H1 (cell line): ENCODE results near the gene CDK5RAP2. TPM values are rescaled to one million over a fixed set of nuclear protein-coding genes. Genes with fewer than 3 reads are reported as not detected.

Experiments used
- CTCF ChIA-PET: fragments of 300-600 bp; sonication (Branson Sonifier 250); formaldehyde crosslinking; loops from one replicate; lab custom pipeline; 2021; ENCODE audit not compliant: partially characterized antibody; lab: Charles Lee
- POLR2A ChIA-PET: fragments of 300-600 bp; sonication (Branson Sonifier 250); formaldehyde crosslinking; loops from one replicate; lab custom pipeline; 2021; ENCODE audit warnings: inconsistent platforms; ENCODE audit not compliant: partially characterized antibody; lab: Charles Lee
- DNase-seq, 2 experiments: peaks; one replicate each; pipeline versions ENCODE4 v3.0.0 to v3.0.0-alpha.2; 2010 to 2022; ENCODE audit warnings: low spot score in 2 of 2, low read depth in 1 of 2, mixed read lengths in 1 of 2
- FAIRE-seq: peaks from 2 replicates; lab custom pipeline; 2011; peaks lifted over from hg19 to GRCh38; lab: Jason Lieb, UNC
- H2AFZ ChIP-seq: 2 replicates; pipeline ENCODE4 v1.8.1; 2012; ENCODE audit warnings: low read length, inconsistent platforms
- H2AK5ac ChIP-seq: 2 replicates; pipeline ENCODE4 v1.6.1; 2013; ENCODE audit warnings: low read depth, low read length
- H2BK120ac ChIP-seq: replicated peaks from 2 replicates; pipeline ENCODE3; 2013; ENCODE audit warnings: low read depth, low read length, inconsistent platforms
- H2BK12ac ChIP-seq: 2 replicates; pipeline ENCODE4 v1.6.1; 2013; ENCODE audit warnings: low read depth, low read length
- H2BK15ac ChIP-seq: 2 replicates; pipeline ENCODE4 v1.6.1; 2013; ENCODE audit warnings: low read length
- H2BK20ac ChIP-seq: 2 replicates; pipeline ENCODE4 v1.6.1; 2013; ENCODE audit warnings: low read length
- H2BK5ac ChIP-seq: 2 replicates; pipeline ENCODE4 v1.6.1; 2013; ENCODE audit warnings: low read depth, low read length
- H3K14ac ChIP-seq: 2 replicates; pipeline ENCODE4 v1.6.1; 2013; ENCODE audit warnings: inconsistent platforms; ENCODE audit not compliant: insufficient read length
- H3K18ac ChIP-seq: 2 replicates; pipeline ENCODE4 v1.6.1; 2013; ENCODE audit warnings: low read length; ENCODE audit errors: extremely low read depth
- H3K23ac ChIP-seq: 2 replicates; pipeline ENCODE4 v1.6.1; 2013; ENCODE audit warnings: inconsistent platforms; ENCODE audit not compliant: insufficient read length
- H3K23me2 ChIP-seq: 2 replicates; pipeline ENCODE4 v1.6.1; 2013; ENCODE audit warnings: low read depth, low read length
- H3K27ac ChIP-seq: 2 replicates; pipeline ENCODE4 v1.6.1; 2011; ENCODE audit warnings: low read depth, low read length, inconsistent platforms
- H3K27me3 ChIP-seq, 4 experiments: replicated peaks in 1 of 4; 1 replicate in 1 of 4; 2 replicates in 3 of 4; pipeline versions ENCODE4 v1.6.1 to v1.8.1; 2011 to 2013; ENCODE audit warnings: low read length in 3 of 4, mild to moderate bottlenecking in 3 of 4, inconsistent platforms in 2 of 4, mixed read lengths in 2 of 4, moderate library complexity in 1 of 4; ENCODE audit not compliant: control insufficient read depth in 3 of 4, insufficient read depth in 3 of 4; ENCODE audit errors: extremely low read depth in 1 of 4
- H3K36me3 ChIP-seq, 4 experiments: 2 replicates each; pipeline versions ENCODE4 v1.6.1 to v1.8.1; 2011 to 2013; ENCODE audit warnings: mild to moderate bottlenecking in 4 of 4, low read length in 3 of 4, moderate library complexity in 2 of 4, control low read depth in 1 of 4, inconsistent platforms in 1 of 4; ENCODE audit not compliant: insufficient read depth in 4 of 4, control insufficient read depth in 2 of 4
- H3K4ac ChIP-seq: replicated peaks from 2 replicates; pipeline ENCODE3; 2013; ENCODE audit warnings: low read length, low read depth, mixed read lengths, inconsistent platforms; ENCODE audit not compliant: insufficient read length
- H3K4me1 ChIP-seq, 4 experiments: replicated peaks in 1 of 4; 1 replicate in 1 of 4; 2 replicates in 3 of 4; pipeline versions ENCODE4 v1.6.1 to v1.8.1; 2011 to 2013; ENCODE audit warnings: low read length in 3 of 4, inconsistent platforms in 2 of 4, mixed read lengths in 1 of 4; ENCODE audit not compliant: insufficient read depth in 4 of 4, control insufficient read depth in 3 of 4
- H3K4me2 ChIP-seq, 2 experiments: 2 replicates each; pipeline versions ENCODE4 v1.6.1 to v1.8.1; 2011 to 2013; ENCODE audit warnings: low read depth in 2 of 2, low read length in 2 of 2, control low read depth in 1 of 2, inconsistent platforms in 1 of 2, mild to moderate bottlenecking in 1 of 2; ENCODE audit not compliant: insufficient read depth in 1 of 2
- H3K4me3 ChIP-seq, 4 experiments: fragments of 200-600, 300-600 bp in 1 of 4; sonication (generic), shearing (Covaris generic), sonication (Bioruptor Twin) in 1 of 4; 2 replicates each; pipeline versions ENCODE4 v1.5.1 to v1.8.1; 2011 to 2016; ENCODE audit warnings: low read length in 4 of 4, low read depth in 3 of 4, control low read depth in 2 of 4, inconsistent platforms in 2 of 4, mild to moderate bottlenecking in 2 of 4, mixed read lengths in 1 of 4, moderate library complexity in 1 of 4; ENCODE audit not compliant: insufficient read depth in 2 of 4; ENCODE audit errors: extremely low read depth in 1 of 4
- H3K56ac ChIP-seq: replicated peaks from 2 replicates; pipeline ENCODE3; 2013; ENCODE audit warnings: low read depth, mild to moderate bottlenecking, mixed read lengths, low read length, inconsistent platforms; ENCODE audit not compliant: insufficient read length
- H3K79me1 ChIP-seq: 2 replicates; pipeline ENCODE4 v1.6.1; 2013; ENCODE audit warnings: low read depth, low read length, control low read depth
- H3K79me2 ChIP-seq, 2 experiments: 2 replicates each; pipeline versions ENCODE4 v1.6.1 to v1.8.1; 2012 to 2013; ENCODE audit warnings: low read length in 2 of 2, mild to moderate bottlenecking in 2 of 2, inconsistent platforms in 1 of 2; ENCODE audit not compliant: insufficient read depth in 2 of 2, control insufficient read depth in 1 of 2
- H3K9ac ChIP-seq, 4 experiments: replicated peaks in 1 of 4; 1 replicate in 1 of 4; 2 replicates in 3 of 4; pipeline versions ENCODE4 v1.6.1 to v1.8.1; 2011 to 2013; ENCODE audit warnings: low read depth in 3 of 4, low read length in 3 of 4, control low read depth in 2 of 4, mild to moderate bottlenecking in 2 of 4, moderate library complexity in 2 of 4, inconsistent platforms in 1 of 4; ENCODE audit errors: extremely low read depth in 1 of 4
- H3K9me3 ChIP-seq, 2 experiments: 2 replicates each; pipeline versions ENCODE4 v1.6.1 to v1.8.1; 2012 to 2013; ENCODE audit warnings: mild to moderate bottlenecking in 2 of 2, moderate library complexity in 2 of 2, control low read depth in 1 of 2, inconsistent platforms in 1 of 2, low read depth in 1 of 2, low read length in 1 of 2, mixed read lengths in 1 of 2; ENCODE audit not compliant: insufficient read depth in 2 of 2
- H4K20me1 ChIP-seq, 2 experiments: replicated peaks in 1 of 2; 2 replicates each; pipeline versions ENCODE3 to v1.8.1; 2011 to 2013; ENCODE audit warnings: inconsistent platforms in 2 of 2, low read length in 2 of 2, mild to moderate bottlenecking in 1 of 2; ENCODE audit not compliant: insufficient read depth in 2 of 2, control insufficient read depth in 1 of 2
- H4K5ac ChIP-seq: 2 replicates; pipeline ENCODE4 v1.6.1; 2013; ENCODE audit warnings: low read length, low read depth, mixed read lengths, inconsistent platforms; ENCODE audit not compliant: insufficient read length
- H4K8ac ChIP-seq: 2 replicates; pipeline ENCODE4 v1.8.0; 2013; ENCODE audit warnings: mild to moderate bottlenecking, moderate library complexity, low read length, inconsistent platforms; ENCODE audit not compliant: insufficient read depth; ENCODE audit errors: extremely low read depth
- H4K91ac ChIP-seq: replicated peaks from 2 replicates; pipeline ENCODE3; 2013; ENCODE audit warnings: low read length, mixed read lengths, inconsistent platforms; ENCODE audit not compliant: insufficient read length
- BACH1 ChIP-seq: IDR thresholded peaks from 2 replicates; pipeline ENCODE4 v1.6.1; 2012; ENCODE audit warnings: low read length, improper control_type of control experiment
- BRCA1 ChIP-seq: IDR thresholded peaks from 2 replicates; pipeline ENCODE4 v1.6.1; 2012; ENCODE audit warnings: low read depth, low read length, improper control_type of control experiment
- CEBPB ChIP-seq: IDR thresholded peaks from 2 replicates; pipeline ENCODE4 v1.6.1; 2012; ENCODE audit warnings: low read depth, low read length
- CHD1 ChIP-seq: IDR thresholded peaks from 2 replicates; pipeline ENCODE4 v1.6.1; 2012; ENCODE audit warnings: low read depth, low read length, improper control_type of control experiment
- CTBP2 ChIP-seq: IDR thresholded peaks from 2 replicates; pipeline ENCODE4 v1.7.0; 2011; ENCODE audit warnings: borderline replicate concordance, mild to moderate bottlenecking, moderate library complexity, mixed read lengths, low read length; ENCODE audit not compliant: insufficient read depth, insufficient read length
- GTF2F1 ChIP-seq: IDR thresholded peaks from 2 replicates; pipeline ENCODE4 v1.6.1; 2012; ENCODE audit warnings: low read depth, low read length, improper control_type of control experiment, borderline replicate concordance
- JUND ChIP-seq: IDR thresholded peaks from 2 replicates; pipeline ENCODE4 v1.6.1; 2011; ENCODE audit warnings: mild to moderate bottlenecking, improper control_type of control experiment, low read length
- KDM1A ChIP-seq: fragments of 200-600, 300-600 bp; sonication (generic); IDR thresholded peaks from 2 replicates; pipeline ENCODE4 v1.7.1; 2016; ENCODE audit warnings: mild to moderate bottlenecking, low read length, borderline replicate concordance
- SAP30 ChIP-seq: fragments of 300-600 bp; sonication (generic); IDR thresholded peaks from 2 replicates; pipeline ENCODE4 v1.7.1; 2012; ENCODE audit warnings: low read length, moderate library complexity, mild to moderate bottlenecking, inconsistent platforms; ENCODE audit not compliant: insufficient read depth, insufficient replicate concordance
- SP1 ChIP-seq: IDR thresholded peaks from 2 replicates; pipeline ENCODE4 v1.6.1; 2011; ENCODE audit warnings: low read depth, low read length
- SUZ12 ChIP-seq: fragments of 200-600 bp; sonication (generic); IDR thresholded peaks from 2 replicates; pipeline ENCODE4 v1.6.1; 2012; ENCODE audit warnings: mild to moderate bottlenecking, inconsistent platforms, low read length, moderate library complexity, mixed read lengths
- TAF7 ChIP-seq: optimal IDR thresholded peaks from 2 replicates; pipeline ENCODE3; 2011; ENCODE audit warnings: low read depth, mild to moderate bottlenecking, inconsistent platforms, low read length, moderate library complexity, borderline replicate concordance
- YY1 ChIP-seq: IDR thresholded peaks from 2 replicates; pipeline ENCODE4 v1.6.1; 2011; ENCODE audit warnings: low read depth, mild to moderate bottlenecking, low read length
- ZNF274 ChIP-seq: IDR thresholded peaks from 2 replicates; pipeline ENCODE4 v1.7.0; 2012; ENCODE audit warnings: low read length, borderline replicate concordance; ENCODE audit errors: extremely low read depth
- WGBS, 2 experiments: shearing (Covaris generic) in 1 of 2; methylation state at CpG; one replicate each; pipeline versions ENCODE4 v1.1.6 to v1.1.7; 2013 to 2015; ENCODE audit warnings: low lambda C conversion rate in 2 of 2, mixed read lengths in 2 of 2, inconsistent platforms in 1 of 2, low coverage in 1 of 2, missing lambda C conversion rate in 1 of 2; ENCODE audit not compliant: insufficient replicate concordance in 2 of 2, insufficient coverage in 1 of 2, insufficient read length in 1 of 2; ENCODE audit errors: extremely low coverage in 1 of 2, missing lambda C conversion rate in 1 of 2; 5-methylcytosine and 5-hydroxymethylcytosine counted together
- polyA plus RNA-seq, 7 experiments: library from polyadenylated mRNA; depleted of rRNA in 3 of 7; stranded (reverse) in 5 of 7; unstranded in 2 of 7; fragments of >200 nt in 5 of 7; fragments of 200-250 nt in 2 of 7; gene quantifications; 1 replicate in 5 of 7; 2 replicates in 1 of 7; 4 replicates in 1 of 7; pipeline versions ENCODE4 v1.2.1 to v1.2.3, GENCODE V29; 2011 to 2013; ENCODE audit warnings: missing spikeins in 2 of 7, mixed read lengths in 2 of 7
- total RNA-seq: library from RNA; stranded (reverse); fragmentation: NEBNext Ultra II Directional; extraction: Animal tissue kit (Norgen Biotek cat#: 25700); gene quantifications from 2 replicates; pipeline ENCODE4 v1.2.1, GENCODE V29; 2021

CDK5RAP2 gene
- total and polyA plus RNA-seq, 2 of the 8 experiments (the other 6 are each of a cell fraction or from before 2014, with no cell fraction given) = 19.8 to 49.4 TPM

GRCh38 chr9:120524038-120524437, 55.9 kb downstream of the CDK5RAP2 start:
- Histone ChIP-seq H3K14ac (no peak overlapping the region), H3K23me2 (no peaks in the 10 kb centered on the region; the same call in 1 of the 2 replicates), H4K20me1 (no peaks in the 10 kb centered on the region), H2BK20ac (no peak overlapping the region), H2BK15ac (no peak overlapping the region), H3K4me1 (peaks cover 0 to 16% (median 9%) of the 10 kb centered on the region in 4 experiments; a peak in 5 of 7 replicates), H3K79me2 (no peaks in the 10 kb centered on the region), H2BK120ac (no peak overlapping the region), H3K9me3 (no peaks in the 10 kb centered on the region), H3K36me3 (peaks cover 5 to 68% (median 37%) of the 10 kb centered on the region in 4 experiments), H2AK5ac (no peak overlapping the region), H3K27me3 (no peaks in the 10 kb centered on the region), H3K79me1 (0 out of 2 replicates have a peak, but pooled peaks cover 3% of the 10 kb centered on the region), H3K4me3 (no peak overlapping the region), H3K4ac (no peak overlapping the region), H4K91ac (no peak overlapping the region), H3K56ac (no peak overlapping the region), H3K4me2 (no peak overlapping the region), H3K9ac (no peak overlapping the region), H2BK5ac (no peak overlapping the region), H2BK12ac (no peak overlapping the region), H2AFZ (no peak overlapping the region), H4K8ac (no peak overlapping the region), H3K23ac (no peak overlapping the region), H3K27ac (no peak overlapping the region), H4K5ac (no peak overlapping the region), H3K18ac (no peak overlapping the region)
- FAIRE-seq = no peak
- no peak for TF ChIP-seq TAF7
- no peak for TF ChIP-seq CHD1
- no peak for TF ChIP-seq SUZ12
- no peak for TF ChIP-seq SAP30
- no peak for TF ChIP-seq JUND
- TF ChIP-seq CEBPB = no peak
- no peak for TF ChIP-seq KDM1A
- no peak for TF ChIP-seq CTBP2
- TF ChIP-seq BRCA1 = no peak
- no peak for TF ChIP-seq SP1
- TF ChIP-seq ZNF274 = no peak
- no peak for TF ChIP-seq GTF2F1
- no peak for TF ChIP-seq YY1
- no peak for TF ChIP-seq BACH1
- WGBS, 2 experiments = 95% methylated on average over 3 of the region's 3 CpGs; no CpG with 5 or more reads in 1 of the 2 experiments
- ChIA-PET CTCF (interaction anchor here (0.6 to 2.7 kb wide), 6 partner anchors 9 to 1711 kb away, joined by 3 to 11 read pairs (median 5); no protein-coding TSS in a partner anchor), POLR2A (no interaction called here)
- no peak for DNase-seq
